H1 (cell line): ENCODE data around the gene ITPR3. TPM values are rescaled to one million over a fixed set of nuclear protein-coding genes. Genes with fewer than 3 reads are reported as not detected.

Experiments used
- CTCF ChIA-PET: fragments of 300-600 bp; sonication (Branson Sonifier 250); formaldehyde crosslinking; loops from one replicate; lab custom pipeline; 2021; ENCODE audit not compliant: partially characterized antibody; lab: Charles Lee
- POLR2A ChIA-PET: fragments of 300-600 bp; sonication (Branson Sonifier 250); formaldehyde crosslinking; loops from one replicate; lab custom pipeline; 2021; ENCODE audit warnings: inconsistent platforms; ENCODE audit not compliant: partially characterized antibody; lab: Charles Lee
- DNase-seq, 2 experiments: peaks; one replicate each; pipeline versions ENCODE4 v3.0.0 to v3.0.0-alpha.2; 2010 to 2022; ENCODE audit warnings: low spot score in 2 of 2, low read depth in 1 of 2, mixed read lengths in 1 of 2
- FAIRE-seq: peaks from 2 replicates; lab custom pipeline; 2011; peaks lifted over from hg19 to GRCh38; lab: Jason Lieb, UNC
- H2AFZ ChIP-seq: 2 replicates; pipeline ENCODE4 v1.8.1; 2012; ENCODE audit warnings: low read length, inconsistent platforms
- H2AK5ac ChIP-seq: 2 replicates; pipeline ENCODE4 v1.6.1; 2013; ENCODE audit warnings: low read depth, low read length
- H2BK120ac ChIP-seq: replicated peaks from 2 replicates; pipeline ENCODE3; 2013; ENCODE audit warnings: low read depth, low read length, inconsistent platforms
- H2BK12ac ChIP-seq: 2 replicates; pipeline ENCODE4 v1.6.1; 2013; ENCODE audit warnings: low read depth, low read length
- H2BK15ac ChIP-seq: 2 replicates; pipeline ENCODE4 v1.6.1; 2013; ENCODE audit warnings: low read length
- H2BK20ac ChIP-seq: 2 replicates; pipeline ENCODE4 v1.6.1; 2013; ENCODE audit warnings: low read length
- H2BK5ac ChIP-seq: 2 replicates; pipeline ENCODE4 v1.6.1; 2013; ENCODE audit warnings: low read depth, low read length
- H3K14ac ChIP-seq: 2 replicates; pipeline ENCODE4 v1.6.1; 2013; ENCODE audit warnings: inconsistent platforms; ENCODE audit not compliant: insufficient read length
- H3K18ac ChIP-seq: 2 replicates; pipeline ENCODE4 v1.6.1; 2013; ENCODE audit warnings: low read length; ENCODE audit errors: extremely low read depth
- H3K23ac ChIP-seq: 2 replicates; pipeline ENCODE4 v1.6.1; 2013; ENCODE audit warnings: inconsistent platforms; ENCODE audit not compliant: insufficient read length
- H3K23me2 ChIP-seq: 2 replicates; pipeline ENCODE4 v1.6.1; 2013; ENCODE audit warnings: low read depth, low read length
- H3K27ac ChIP-seq: 2 replicates; pipeline ENCODE4 v1.6.1; 2011; ENCODE audit warnings: low read depth, low read length, inconsistent platforms
- H3K27me3 ChIP-seq, 4 experiments: replicated peaks in 1 of 4; 1 replicate in 1 of 4; 2 replicates in 3 of 4; pipeline versions ENCODE4 v1.6.1 to v1.8.1; 2011 to 2013; ENCODE audit warnings: low read length in 3 of 4, mild to moderate bottlenecking in 3 of 4, inconsistent platforms in 2 of 4, mixed read lengths in 2 of 4, moderate library complexity in 1 of 4; ENCODE audit not compliant: control insufficient read depth in 3 of 4, insufficient read depth in 3 of 4; ENCODE audit errors: extremely low read depth in 1 of 4
- H3K36me3 ChIP-seq, 4 experiments: 2 replicates each; pipeline versions ENCODE4 v1.6.1 to v1.8.1; 2011 to 2013; ENCODE audit warnings: mild to moderate bottlenecking in 4 of 4, low read length in 3 of 4, moderate library complexity in 2 of 4, control low read depth in 1 of 4, inconsistent platforms in 1 of 4; ENCODE audit not compliant: insufficient read depth in 4 of 4, control insufficient read depth in 2 of 4
- H3K4ac ChIP-seq: replicated peaks from 2 replicates; pipeline ENCODE3; 2013; ENCODE audit warnings: low read length, low read depth, mixed read lengths, inconsistent platforms; ENCODE audit not compliant: insufficient read length
- H3K4me1 ChIP-seq, 4 experiments: replicated peaks in 1 of 4; 1 replicate in 1 of 4; 2 replicates in 3 of 4; pipeline versions ENCODE4 v1.6.1 to v1.8.1; 2011 to 2013; ENCODE audit warnings: low read length in 3 of 4, inconsistent platforms in 2 of 4, mixed read lengths in 1 of 4; ENCODE audit not compliant: insufficient read depth in 4 of 4, control insufficient read depth in 3 of 4
- H3K4me2 ChIP-seq, 2 experiments: 2 replicates each; pipeline versions ENCODE4 v1.6.1 to v1.8.1; 2011 to 2013; ENCODE audit warnings: low read depth in 2 of 2, low read length in 2 of 2, control low read depth in 1 of 2, inconsistent platforms in 1 of 2, mild to moderate bottlenecking in 1 of 2; ENCODE audit not compliant: insufficient read depth in 1 of 2
- H3K4me3 ChIP-seq, 4 experiments: fragments of 200-600, 300-600 bp in 1 of 4; sonication (generic), shearing (Covaris generic), sonication (Bioruptor Twin) in 1 of 4; 2 replicates each; pipeline versions ENCODE4 v1.5.1 to v1.8.1; 2011 to 2016; ENCODE audit warnings: low read length in 4 of 4, low read depth in 3 of 4, control low read depth in 2 of 4, inconsistent platforms in 2 of 4, mild to moderate bottlenecking in 2 of 4, mixed read lengths in 1 of 4, moderate library complexity in 1 of 4; ENCODE audit not compliant: insufficient read depth in 2 of 4; ENCODE audit errors: extremely low read depth in 1 of 4
- H3K56ac ChIP-seq: replicated peaks from 2 replicates; pipeline ENCODE3; 2013; ENCODE audit warnings: low read depth, mild to moderate bottlenecking, mixed read lengths, low read length, inconsistent platforms; ENCODE audit not compliant: insufficient read length
- H3K79me1 ChIP-seq: 2 replicates; pipeline ENCODE4 v1.6.1; 2013; ENCODE audit warnings: low read depth, low read length, control low read depth
- H3K79me2 ChIP-seq, 2 experiments: 2 replicates each; pipeline versions ENCODE4 v1.6.1 to v1.8.1; 2012 to 2013; ENCODE audit warnings: low read length in 2 of 2, mild to moderate bottlenecking in 2 of 2, inconsistent platforms in 1 of 2; ENCODE audit not compliant: insufficient read depth in 2 of 2, control insufficient read depth in 1 of 2
- H3K9ac ChIP-seq, 4 experiments: replicated peaks in 1 of 4; 1 replicate in 1 of 4; 2 replicates in 3 of 4; pipeline versions ENCODE4 v1.6.1 to v1.8.1; 2011 to 2013; ENCODE audit warnings: low read depth in 3 of 4, low read length in 3 of 4, control low read depth in 2 of 4, mild to moderate bottlenecking in 2 of 4, moderate library complexity in 2 of 4, inconsistent platforms in 1 of 4; ENCODE audit errors: extremely low read depth in 1 of 4
- H3K9me3 ChIP-seq, 2 experiments: 2 replicates each; pipeline versions ENCODE4 v1.6.1 to v1.8.1; 2012 to 2013; ENCODE audit warnings: mild to moderate bottlenecking in 2 of 2, moderate library complexity in 2 of 2, control low read depth in 1 of 2, inconsistent platforms in 1 of 2, low read depth in 1 of 2, low read length in 1 of 2, mixed read lengths in 1 of 2; ENCODE audit not compliant: insufficient read depth in 2 of 2
- H4K20me1 ChIP-seq, 2 experiments: replicated peaks in 1 of 2; 2 replicates each; pipeline versions ENCODE3 to v1.8.1; 2011 to 2013; ENCODE audit warnings: inconsistent platforms in 2 of 2, low read length in 2 of 2, mild to moderate bottlenecking in 1 of 2; ENCODE audit not compliant: insufficient read depth in 2 of 2, control insufficient read depth in 1 of 2
- H4K5ac ChIP-seq: 2 replicates; pipeline ENCODE4 v1.6.1; 2013; ENCODE audit warnings: low read length, low read depth, mixed read lengths, inconsistent platforms; ENCODE audit not compliant: insufficient read length
- H4K8ac ChIP-seq: 2 replicates; pipeline ENCODE4 v1.8.0; 2013; ENCODE audit warnings: mild to moderate bottlenecking, moderate library complexity, low read length, inconsistent platforms; ENCODE audit not compliant: insufficient read depth; ENCODE audit errors: extremely low read depth
- H4K91ac ChIP-seq: replicated peaks from 2 replicates; pipeline ENCODE3; 2013; ENCODE audit warnings: low read length, mixed read lengths, inconsistent platforms; ENCODE audit not compliant: insufficient read length
- ASH2L ChIP-seq: fragments of 200-600, 300-600 bp; sonication (generic); IDR thresholded peaks from one replicate; pipeline ENCODE4 v1.7.1; 2017; ENCODE audit warnings: low read length
- BACH1 ChIP-seq: IDR thresholded peaks from 2 replicates; pipeline ENCODE4 v1.6.1; 2012; ENCODE audit warnings: low read length, improper control_type of control experiment
- GTF2F1 ChIP-seq: IDR thresholded peaks from 2 replicates; pipeline ENCODE4 v1.6.1; 2012; ENCODE audit warnings: low read depth, low read length, improper control_type of control experiment, borderline replicate concordance
- PHF8 ChIP-seq: fragments of 200-600 bp; sonication (generic); conservative IDR thresholded peaks from 2 replicates; pipeline ENCODE4 v1.7.1; 2012; ENCODE audit warnings: low read depth, mild to moderate bottlenecking, inconsistent platforms, low read length, moderate library complexity
- POU5F1 ChIP-seq: IDR thresholded peaks from 2 replicates; pipeline ENCODE4 v1.6.1; 2011; ENCODE audit warnings: low read depth, mild to moderate bottlenecking, low read length, moderate library complexity
- WGBS, 2 experiments: shearing (Covaris generic) in 1 of 2; methylation state at CpG; one replicate each; pipeline versions ENCODE4 v1.1.6 to v1.1.7; 2013 to 2015; ENCODE audit warnings: low lambda C conversion rate in 2 of 2, mixed read lengths in 2 of 2, inconsistent platforms in 1 of 2, low coverage in 1 of 2, missing lambda C conversion rate in 1 of 2; ENCODE audit not compliant: insufficient replicate concordance in 2 of 2, insufficient coverage in 1 of 2, insufficient read length in 1 of 2; ENCODE audit errors: extremely low coverage in 1 of 2, missing lambda C conversion rate in 1 of 2; 5-methylcytosine and 5-hydroxymethylcytosine counted together
- polyA plus RNA-seq, 7 experiments: library from polyadenylated mRNA; depleted of rRNA in 3 of 7; stranded (reverse) in 5 of 7; unstranded in 2 of 7; fragments of >200 nt in 5 of 7; fragments of 200-250 nt in 2 of 7; gene quantifications; 1 replicate in 5 of 7; 2 replicates in 1 of 7; 4 replicates in 1 of 7; pipeline versions ENCODE4 v1.2.1 to v1.2.3, GENCODE V29; 2011 to 2013; ENCODE audit warnings: missing spikeins in 2 of 7, mixed read lengths in 2 of 7
- total RNA-seq: library from RNA; stranded (reverse); fragmentation: NEBNext Ultra II Directional; extraction: Animal tissue kit (Norgen Biotek cat#: 25700); gene quantifications from 2 replicates; pipeline ENCODE4 v1.2.1, GENCODE V29; 2021
- TF ChIP-seq, protein P1 (sequence below), 3 experiments: IDR thresholded peaks; 1 replicate in 2 of 3; 2 replicates in 1 of 3; pipeline versions ENCODE4 v1.5.1 to v1.6.1; 2011; ENCODE audit warnings: low read length in 3 of 3, mild to moderate bottlenecking in 3 of 3, inconsistent platforms in 2 of 3, low read depth in 1 of 3, moderate library complexity in 1 of 3; ENCODE audit not compliant: insufficient read depth in 1 of 3; ENCODE audit errors: control extremely low read depth in 1 of 3
- TF ChIP-seq, protein P2 (sequence below): IDR thresholded peaks from 2 replicates; pipeline ENCODE4 v1.6.1; 2012; ENCODE audit warnings: inconsistent platforms
- TF ChIP-seq, protein P3 (sequence below): IDR thresholded peaks from 2 replicates; pipeline ENCODE4 v1.6.1; 2011; ENCODE audit warnings: low read length, improper control_type of control experiment

The ITPR3 gene
- total and polyA plus RNA-seq, 2 of the 8 experiments (the other 6 are each of a cell fraction or from before 2014, with no cell fraction given) = 29.1 to 45.7 TPM

DNA sequence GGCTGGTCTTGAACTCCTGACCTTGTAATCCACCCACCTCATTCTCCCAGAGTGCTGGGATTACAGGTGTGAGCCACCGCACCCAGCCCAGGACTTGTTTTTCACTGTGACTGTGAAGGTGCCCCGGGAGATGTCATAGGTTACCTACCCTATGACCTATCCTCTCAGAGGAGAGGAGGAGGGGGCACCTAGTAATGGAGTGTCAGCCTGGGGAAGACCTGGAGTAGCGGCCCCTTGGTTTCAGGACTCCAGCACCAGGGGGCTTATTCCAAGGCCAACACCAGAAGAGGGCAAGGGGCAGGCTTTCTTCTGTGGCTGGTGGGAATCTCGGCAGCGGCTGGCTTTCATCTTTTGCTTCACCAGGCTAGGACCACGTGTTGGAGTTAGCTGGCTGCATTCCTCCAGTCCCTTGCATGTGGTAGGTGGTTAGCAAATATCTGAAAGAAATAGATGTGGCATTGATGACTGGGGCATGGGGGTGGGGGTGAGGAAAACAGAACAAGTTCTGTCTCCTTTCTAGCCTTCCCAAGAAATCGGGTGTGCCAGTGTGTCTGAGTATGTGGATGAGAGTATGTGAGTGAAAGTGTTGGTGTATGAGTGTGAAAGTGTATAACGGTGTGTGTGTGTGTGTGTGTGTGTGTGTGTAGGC is 7.9 kb upstream of the ITPR3 start:
- Histone ChIP-seq H3K27ac (no peak overlapping the region), H3K9me3 (0 out of 4 replicates have a peak, but pooled peaks cover 0 to 2% of the 10 kb centered on the region in 2 experiments), H2BK20ac (no peak overlapping the region), H2AK5ac (no peak overlapping the region), H2BK5ac (no peak overlapping the region), H3K79me1 (no peaks in the 10 kb centered on the region), H3K4me1 (peaks cover 6 to 28% (median 19%) of the 10 kb centered on the region in 4 experiments), H2BK120ac (no peak overlapping the region), H4K8ac (peak overlapping the region; percentile 3; the same call in 1 of the 2 replicates), H3K4ac (no peak overlapping the region), H3K9ac (no peak overlapping the region), H4K91ac (no peak overlapping the region), H3K23me2 (no peaks in the 10 kb centered on the region; the same call in 1 of the 2 replicates), H3K18ac (no peak overlapping the region; the same call in 1 of the 2 replicates), H2AFZ (no peak overlapping the region), H3K79me2 (no peaks in the 10 kb centered on the region), H2BK12ac (no peak overlapping the region), H3K4me2 (no peak overlapping the region), H3K27me3 (0 out of 7 replicates have a peak, but pooled peaks cover 0 to 2% (median 0%) of the 10 kb centered on the region in 4 experiments), H4K20me1 (no peaks in the 10 kb centered on the region), H2BK15ac (no peak overlapping the region), H3K36me3 (no peaks in the 10 kb centered on the region), H4K5ac (no peak overlapping the region), H3K23ac (no peak overlapping the region), H3K14ac (no peak overlapping the region), H3K4me3 (no peak overlapping the region), H3K56ac (no peak overlapping the region)
- CTCF ChIA-PET = interaction anchor here (0.5 to 4.7 kb wide), 11 partner anchors 9 to 155 kb away, joined by 3 to 28 read pairs (median 7); no protein-coding TSS in a partner anchor
- FAIRE-seq (no peak), DNase-seq (no peak)
- POLR2A ChIA-PET = interaction anchor here (0.6 kb wide), 1 partner anchor 76 kb away, joined by 3 read pairs; no protein-coding TSS in a partner anchor
- 74 to 100% methylated on average over 1 to 8 of the region's 8 CpGs for WGBS, 2 experiments
- TF ChIP-seq BACH1 = no peak
- TF ChIP-seq, protein P1, sequence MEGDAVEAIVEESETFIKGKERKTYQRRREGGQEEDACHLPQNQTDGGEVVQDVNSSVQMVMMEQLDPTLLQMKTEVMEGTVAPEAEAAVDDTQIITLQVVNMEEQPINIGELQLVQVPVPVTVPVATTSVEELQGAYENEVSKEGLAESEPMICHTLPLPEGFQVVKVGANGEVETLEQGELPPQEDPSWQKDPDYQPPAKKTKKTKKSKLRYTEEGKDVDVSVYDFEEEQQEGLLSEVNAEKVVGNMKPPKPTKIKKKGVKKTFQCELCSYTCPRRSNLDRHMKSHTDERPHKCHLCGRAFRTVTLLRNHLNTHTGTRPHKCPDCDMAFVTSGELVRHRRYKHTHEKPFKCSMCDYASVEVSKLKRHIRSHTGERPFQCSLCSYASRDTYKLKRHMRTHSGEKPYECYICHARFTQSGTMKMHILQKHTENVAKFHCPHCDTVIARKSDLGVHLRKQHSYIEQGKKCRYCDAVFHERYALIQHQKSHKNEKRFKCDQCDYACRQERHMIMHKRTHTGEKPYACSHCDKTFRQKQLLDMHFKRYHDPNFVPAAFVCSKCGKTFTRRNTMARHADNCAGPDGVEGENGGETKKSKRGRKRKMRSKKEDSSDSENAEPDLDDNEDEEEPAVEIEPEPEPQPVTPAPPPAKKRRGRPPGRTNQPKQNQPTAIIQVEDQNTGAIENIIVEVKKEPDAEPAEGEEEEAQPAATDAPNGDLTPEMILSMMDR (IDR thresholded peaks at IDR 0.05; ENCODE audit: control extremely low read depth in 1 of 3, insufficient read depth in 1 of 3, low read depth in 1 of 3, low read length in 3 of 3) = no peak
- no peak for TF ChIP-seq ASH2L
- TF ChIP-seq PHF8 = no peak
- TF ChIP-seq, protein P2, sequence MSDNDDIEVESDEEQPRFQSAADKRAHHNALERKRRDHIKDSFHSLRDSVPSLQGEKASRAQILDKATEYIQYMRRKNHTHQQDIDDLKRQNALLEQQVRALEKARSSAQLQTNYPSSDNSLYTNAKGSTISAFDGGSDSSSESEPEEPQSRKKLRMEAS = no peak
- TF ChIP-seq, protein P3, sequence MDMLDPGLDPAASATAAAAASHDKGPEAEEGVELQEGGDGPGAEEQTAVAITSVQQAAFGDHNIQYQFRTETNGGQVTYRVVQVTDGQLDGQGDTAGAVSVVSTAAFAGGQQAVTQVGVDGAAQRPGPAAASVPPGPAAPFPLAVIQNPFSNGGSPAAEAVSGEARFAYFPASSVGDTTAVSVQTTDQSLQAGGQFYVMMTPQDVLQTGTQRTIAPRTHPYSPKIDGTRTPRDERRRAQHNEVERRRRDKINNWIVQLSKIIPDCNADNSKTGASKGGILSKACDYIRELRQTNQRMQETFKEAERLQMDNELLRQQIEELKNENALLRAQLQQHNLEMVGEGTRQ = no peak
- no peak for TF ChIP-seq GTF2F1
- TF ChIP-seq POU5F1 = no peak
